Measurements from ENCODE around the gene NUP93. TPM values are rescaled to one million over a fixed set of nuclear protein-coding genes. Genes with fewer than 3 reads are reported as not detected.

The NUP93 gene
- total RNA-seq, 1 donor from 2014 or later, result 111 TPM

GRCh38 chr16:56825826-56826225 lies 95.9 kb downstream of the NUP93 start:
- Mint-ChIP-seq H3K4me1 (no peaks in the 10 kb centered on the region), H3K9me3 (no peaks in the 10 kb centered on the region), H3K4me3 (no peak overlapping the region), H3K27me3 (no peaks in the 10 kb centered on the region), H3K27ac (no peak overlapping the region), H3K36me3 (ENCODE audit: low read depth) (peaks cover 80% of the 10 kb centered on the region)
- ChIA-PET POLR2A (interaction anchor here (0.6 kb wide), 1 partner anchor 356 kb away, joined by 5 read pairs; no protein-coding TSS in a partner anchor), CTCF (no interaction called here)
- intact Hi-C loops (cut with micrococcal nuclease), result loop anchor here (2.0 kb wide), 1 partner anchor 55 kb away; no protein-coding TSS in a partner anchor
- DNase-seq (no peak), ATAC-seq (ENCODE audit: low read depth) (no peak)
- TF ChIP-seq CTCF (IDR thresholded peaks at IDR 0.05), result no peak

GRCh38 chr16:56828647-56829046 lies 98.7 kb downstream of the NUP93 start:
- peaks cover 82% of the 10 kb centered on the region for H3K36me3 Mint-ChIP-seq (ENCODE audit: low read depth)
- H3K9me3 Mint-ChIP-seq, result no peaks in the 10 kb centered on the region
- ChIA-PET CTCF (no interaction called here), POLR2A (no interaction called here)
- no peaks in the 10 kb centered on the region for H3K4me1 Mint-ChIP-seq
- TF ChIP-seq CTCF (IDR thresholded peaks at IDR 0.05), result no peak
- H3K27ac Mint-ChIP-seq, result no peak overlapping the region
- intact Hi-C loops (cut with micrococcal nuclease), result no loop called here
- DNase-seq, result no peak
- no peak overlapping the region for H3K4me3 Mint-ChIP-seq
- ATAC-seq (ENCODE audit: low read depth), result no peak
- no peaks in the 10 kb centered on the region for H3K27me3 Mint-ChIP-seq

- Mint-ChIP-seq H3K4me3 (no peak overlapping the region), H3K27me3 (no peaks in the 10 kb centered on the region), H3K4me1 (no peaks in the 10 kb centered on the region), H3K36me3 (ENCODE audit: low read depth) (peaks cover 84% of the 10 kb centered on the region), H3K9me3 (no peaks in the 10 kb centered on the region), H3K27ac (no peak overlapping the region)
- POLR2A ChIA-PET, result no interaction called here
- DNase-seq (no peak), ATAC-seq (ENCODE audit: low read depth) (no peak)
- CTCF ChIA-PET, result no interaction called here
- intact Hi-C loops (cut with micrococcal nuclease), result no loop called here
- TF ChIP-seq CTCF (IDR thresholded peaks at IDR 0.05), result no peak
Measured at GRCh38 chr16:56830669-56831068, 100.7 kb downstream of the NUP93 start.

GRCh38 chr16:56832768-56833167 lies 102.8 kb downstream of the NUP93 start:
- no peaks in the 10 kb centered on the region for H3K4me1 Mint-ChIP-seq
- ATAC-seq (ENCODE audit: low read depth), result no peak
- CTCF ChIA-PET, result no interaction called here

GRCh38 chr16:56833243-56833970 lies 103.5 kb downstream of the NUP93 start:
- no peak overlapping the region for H3K4me3 Mint-ChIP-seq
- no peak for TF ChIP-seq CTCF (IDR thresholded peaks at IDR 0.05)
- no peak overlapping the region for H3K27ac Mint-ChIP-seq
- DNase-seq (no peak), ATAC-seq (ENCODE audit: low read depth) (no peak)
- ChIA-PET CTCF (interaction anchor here (0.5 kb wide), 1 partner anchor 70 kb away, joined by 3 read pairs; no protein-coding TSS in a partner anchor), POLR2A (no interaction called here)
- peaks cover 88% of the 10 kb centered on the region for H3K36me3 Mint-ChIP-seq (ENCODE audit: low read depth)
- no peaks in the 10 kb centered on the region for H3K27me3 Mint-ChIP-seq
- intact Hi-C loops (cut with micrococcal nuclease), result no loop called here
- no peaks in the 10 kb centered on the region for H3K4me1 Mint-ChIP-seq
- H3K9me3 Mint-ChIP-seq, result no peaks in the 10 kb centered on the region

More at GRCh38 chr16:56832768-56833167, 102.8 kb downstream of the NUP93 start:
- POLR2A ChIA-PET, result no interaction called here
- no peak for DNase-seq
- intact Hi-C loops (cut with micrococcal nuclease), result no loop called here
- H3K27me3 Mint-ChIP-seq, result no peaks in the 10 kb centered on the region
- H3K27ac Mint-ChIP-seq, result no peak overlapping the region
- H3K9me3 Mint-ChIP-seq, result no peaks in the 10 kb centered on the region
- no peak for TF ChIP-seq CTCF (IDR thresholded peaks at IDR 0.05)
- H3K4me3 Mint-ChIP-seq, result no peak overlapping the region
- peaks cover 84% of the 10 kb centered on the region for H3K36me3 Mint-ChIP-seq (ENCODE audit: low read depth)
